Heart left ventricle (tissue), 16 donors: ENCODE results near the gene TNS3. TPM values are rescaled to one million over a fixed set of nuclear protein-coding genes. Genes with fewer than 3 reads are reported as not detected.

ENCODE experiments used
- ATAC-seq, 4 donors: fragments of 200-7000 bp; cut with Tn5 transposase; one replicate each; pipeline ENCODE4 v1.9.1; 2020 to 2022; ENCODE audit warnings: moderate library complexity in 4 of 4, mild to moderate bottlenecking in 3 of 4, moderate number of reproducible peaks in 1 of 4
- DNase-seq, 5 donors: peaks; one replicate each; pipeline ENCODE4 v3.0.0-alpha.2; 2020
- H3K27ac ChIP-seq, 12 donors: fragments of 200-600 bp; sonication (generic) in 4 of 12; one replicate each; pipeline versions ENCODE4 v1.5.0 to v1.8.0; 2016 to 2022; ENCODE audit warnings: mild to moderate bottlenecking in 2 of 12
- H3K27me3 ChIP-seq, 9 donors: fragments of 200-600 bp; sonication (generic) in 2 of 9; one replicate each; pipeline versions ENCODE4 v1.5.1 to v1.8.0; 2016 to 2022; ENCODE audit warnings: mild to moderate bottlenecking in 3 of 9
- H3K36me3 ChIP-seq, 9 donors: fragments of 200-600 bp; sonication (generic) in 2 of 9; one replicate each; pipeline versions ENCODE4 v1.5.0 to v1.8.0; 2018 to 2022; ENCODE audit warnings: mild to moderate bottlenecking in 2 of 9
- H3K4me1 ChIP-seq, 12 donors: fragments of 200-600 bp; sonication (generic) in 4 of 12; one replicate each; pipeline versions ENCODE4 v1.5.0 to v1.8.0; 2016 to 2022; ENCODE audit warnings: mild to moderate bottlenecking in 3 of 12
- H3K4me3 ChIP-seq, 12 donors: fragments of 200-600 bp; sonication (generic) in 4 of 12; one replicate each; pipeline versions ENCODE4 v1.5.0 to v1.8.0; 2017 to 2022; ENCODE audit warnings: mild to moderate bottlenecking in 9 of 12, moderate library complexity in 4 of 12
- H3K9me3 ChIP-seq, 12 donors: fragments of 200-600 bp; sonication (generic) in 4 of 12; one replicate each; pipeline versions ENCODE4 v1.5.0 to v1.8.0; 2016 to 2022; ENCODE audit warnings: mild to moderate bottlenecking in 1 of 12
- CTCF ChIP-seq, 12 donors: fragments of 200-600 bp; sonication (generic) in 4 of 12; IDR thresholded peaks; one replicate each; pipeline versions ENCODE4 v1.5.0 to v1.8.0; 2018 to 2022; ENCODE audit warnings: antibody characterized with exemption in 12 of 12, mild to moderate bottlenecking in 5 of 12
- POLR2A ChIP-seq, 2 donors: fragments of 450-650 bp; IDR thresholded peaks; one replicate each; pipeline ENCODE4 v1.6.1; 2017; ENCODE audit warnings: antibody characterized with exemption in 2 of 2, mild to moderate bottlenecking in 2 of 2, moderate library complexity in 2 of 2
- WGBS, 4 donors: extraction: QIAGEN DNeasy Blood & Tissue Kit in 2 of 4; methylation state at CpG; one replicate each; pipeline versions ENCODE4 v1.1.5 to v1.1.7; 2013 to 2018; 5-methylcytosine and 5-hydroxymethylcytosine counted together
- intact Hi-C, 10 donors: fragments of 100-400 bp; cut with DNase I; formaldehyde crosslinking; loops; one replicate each; pipeline versions ENCODE4 v1.11.1 to v1.14.2; 2022
- polyA plus RNA-seq, 2 donors: library from polyadenylated mRNA; stranded (reverse); fragments of 200-250 nt; gene quantifications; one replicate each; pipeline ENCODE4 v1.2.3, GENCODE V29; 2013
- total RNA-seq, 9 donors: library from RNA; depleted of rRNA in 2 of 9; stranded (reverse); fragments of >200 nt in 2 of 9; fragmentation: NEBNext Ultra II Directional in 3 of 9; extraction: Animal tissue kit (Norgen Biotek cat#: 25700) in 3 of 9; gene quantifications; one replicate each; pipeline versions ENCODE4 v1.1.0 to v1.2.4, GENCODE V29; 2016 to 2023
- donor health status: ischemic (EF 13 %, LVEDD 7.1; RV severe dilation, severe dysfunction).
- donor health status: healthy with polysubstance abuse.
- donor health status: DM: no; HTN: yes; CAD: no.
- donor health status: DM: no; HTN: no; CAD: no.
- donor health status: ischemic (EF 25% LVEDD 6.9; RV normal size, moderate dysfunction).
- donor health status: ischemic (EF 25% LVEDD 5.7; RV mildly dilated, moderate dysfunction).
- donor health status: healthy.
- donor health status: DM: yes; HTN: yes; CAD: no.
- donor health status: ischemic (EF 35%, LVEDD 5.7; RV mildly dilated, moderate dysfunction).
- donor health status: nonischemic (EF 11% LVEDD 7.7; RV severe dilation, severe dysfunction).
- donor health status: DM: yes; HTN: yes; CAD: no.
- donor health status: PGD.
- donor health status: ischemic (EF 29% LVEDD 5.4; RV normal size, mild dysfunction).
- donor health status: nonischemic (EF 23%, LVEDD 6.1; RV moderate dilation, normal function).

TNS3 gene
- total and polyA plus RNA-seq, 11 donors: 10.1 to 116 (median 32.7) TPM

- DNase-seq (no peak), ATAC-seq (no peak)
- WGBS, 4 donors: 96 to 98% (median 97%) methylated on average over 18 of the region's 18 CpGs
- Histone ChIP-seq H3K9me3 (no peaks in the 10 kb centered on the region), H3K36me3 (peaks cover 0 to 96% (median 35%) of the 10 kb centered on the region in 9 donors), H3K4me1 (peaks cover 0 to 15% (median 8%) of the 10 kb centered on the region in 12 donors), H3K27me3 (no peaks in the 10 kb centered on the region), H3K4me3 (no peak overlapping the region), H3K27ac (no peak overlapping the region)
- intact Hi-C loops: loop anchor here in 1 of 10 donors (5.0 kb wide), 1 partner anchor 139 kb away; no protein-coding TSS in a partner anchor
- no peak for TF ChIP-seq CTCF (IDR thresholded peaks at IDR 0.05)
- no peak for TF ChIP-seq POLR2A (IDR thresholded peaks at IDR 0.05)
Measured at GRCh38 chr7:47411281-47411869, 170.5 kb downstream of the TNS3 start.

DNA sequence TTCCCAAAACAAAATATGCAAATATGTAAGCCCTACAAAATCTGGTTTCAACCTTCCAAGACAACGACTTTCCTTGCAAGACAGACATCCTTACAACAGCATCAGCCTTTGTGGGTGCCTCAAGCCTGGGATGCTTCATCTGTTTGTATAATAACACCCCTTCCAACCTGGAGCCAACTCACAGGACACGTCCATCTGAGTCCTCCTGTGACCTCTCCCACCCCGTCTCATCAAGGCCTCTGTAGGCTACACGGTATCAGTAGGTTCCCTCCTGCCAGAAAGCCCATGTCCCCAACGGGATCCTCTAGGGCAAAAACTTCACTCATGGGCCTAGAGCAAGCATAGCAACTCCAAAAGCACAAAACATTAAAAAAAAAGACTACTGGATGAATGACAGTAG, 173.2 kb downstream of the TNS3 start:
- ATAC-seq: no peak

DNA sequence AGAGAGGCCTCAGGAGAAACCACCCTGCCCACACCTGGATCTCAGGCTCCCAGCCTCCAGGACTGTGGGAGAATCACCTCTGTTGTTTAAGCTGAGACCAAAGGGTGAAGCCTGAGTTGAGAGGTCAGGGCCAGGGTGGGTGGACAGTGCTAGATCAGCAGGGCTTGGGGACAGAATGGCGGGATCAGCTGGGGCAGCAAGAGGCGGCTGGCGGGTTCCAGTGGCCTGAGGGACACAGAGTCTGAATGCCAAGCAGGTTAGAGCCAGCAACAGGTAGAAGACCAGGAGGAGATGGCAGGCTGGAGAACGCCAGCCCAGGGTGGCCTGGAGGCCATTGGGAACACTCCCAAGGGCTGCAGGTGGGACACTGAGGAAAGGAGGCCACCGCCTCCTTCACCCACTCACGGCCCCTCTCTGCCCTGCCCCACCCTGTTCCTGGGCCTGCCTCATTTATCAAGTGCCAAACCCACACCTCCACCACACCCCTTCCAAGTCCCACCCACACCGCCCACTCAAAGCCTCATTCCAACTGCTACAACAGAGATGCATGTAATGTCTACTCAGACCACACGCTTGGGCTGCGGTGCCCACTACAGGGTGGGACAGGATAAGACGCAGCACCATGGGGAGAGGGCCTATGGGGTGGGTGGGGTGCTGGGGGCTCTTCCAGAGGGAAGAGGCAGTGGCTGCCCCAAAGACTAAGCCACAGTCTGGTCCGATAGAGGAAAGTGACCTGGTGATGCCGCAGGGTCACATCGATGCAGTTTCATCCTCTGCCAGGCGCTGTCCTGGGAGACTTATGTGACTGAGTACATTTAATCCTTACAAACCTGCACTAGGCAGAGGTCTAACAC, 173.9 kb downstream of the TNS3 start:
- intact Hi-C loops: no loop called here
- Histone ChIP-seq H3K36me3 (peaks cover 0 to 78% (median 29%) of the 10 kb centered on the region in 9 donors), H3K27me3 (no peaks in the 10 kb centered on the region), H3K27ac (peak overlapping the region in 1 of 12 donors; percentile 74), H3K4me1 (peaks cover 0 to 27% (median 19%) of the 10 kb centered on the region in 12 donors), H3K4me3 (no peak overlapping the region), H3K9me3 (no peaks in the 10 kb centered on the region)
- TF ChIP-seq CTCF (IDR thresholded peaks at IDR 0.05): no peak
- TF ChIP-seq POLR2A (IDR thresholded peaks at IDR 0.05): no peak
- ATAC-seq: peak in 1 of 4 donors; percentile 14
- no peak for DNase-seq
- WGBS, 4 donors: 95 to 97% (median 96%) methylated on average over 14 of the region's 14 CpGs

More for the DNA sequence above, 173.2 kb downstream of the TNS3 start:
- intact Hi-C loops: no loop called here
- Histone ChIP-seq H3K27ac (no peak overlapping the region), H3K9me3 (no peaks in the 10 kb centered on the region), H3K4me1 (peaks cover 0 to 28% (median 19%) of the 10 kb centered on the region in 12 donors), H3K4me3 (no peak overlapping the region), H3K36me3 (peaks cover 0 to 79% (median 33%) of the 10 kb centered on the region in 9 donors), H3K27me3 (no peaks in the 10 kb centered on the region)
- TF ChIP-seq POLR2A (IDR thresholded peaks at IDR 0.05) (no peak), CTCF (IDR thresholded peaks at IDR 0.05) (no peak)
- DNase-seq: no peak
- WGBS, 4 donors: 73 to 87% (median 84%) methylated on average over 5 of the region's 5 CpGs

DNA sequence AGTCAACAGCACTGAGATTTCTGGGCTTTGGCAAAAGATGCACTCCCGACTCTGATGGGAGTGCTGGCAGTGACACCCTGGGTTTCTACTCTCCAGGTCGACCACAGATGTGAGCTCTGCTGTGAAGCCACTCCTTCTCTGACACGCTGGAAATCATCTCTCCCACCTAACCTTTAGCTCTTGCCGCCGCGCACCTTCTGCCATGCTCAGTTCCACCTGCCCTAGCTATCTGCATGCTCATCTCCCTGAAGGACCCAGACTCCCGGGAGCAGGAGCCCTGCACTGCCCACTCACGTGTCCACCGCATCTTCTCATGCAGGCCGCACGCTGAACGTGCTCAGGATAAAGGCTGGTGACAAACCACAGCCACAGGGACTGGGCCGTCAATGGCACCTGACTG, 174.8 kb downstream of the TNS3 start:
- intact Hi-C loops: no loop called here
- H3K36me3 ChIP-seq: peaks cover 0 to 78% (median 23%) of the 10 kb centered on the region in 9 donors
- DNase-seq: no peak
- H3K9me3 ChIP-seq: no peaks in the 10 kb centered on the region
- TF ChIP-seq POLR2A (IDR thresholded peaks at IDR 0.05) (no peak), CTCF (IDR thresholded peaks at IDR 0.05) (no peak)
- H3K27me3 ChIP-seq: no peaks in the 10 kb centered on the region
- peak overlapping the region in 1 of 12 donors; percentile 74 for H3K27ac ChIP-seq
- WGBS, 4 donors: 91 to 94% (median 93%) methylated on average over 13 of the region's 13 CpGs
- no peak overlapping the region for H3K4me3 ChIP-seq
- no peak for ATAC-seq
- H3K4me1 ChIP-seq: peaks cover 0 to 27% (median 19%) of the 10 kb centered on the region in 12 donors
